ENCODE measurements around the gene FARP1.

The FARP1 gene

GRCh38 chr13:98213354-98213753 lies 70.5 kb downstream of the FARP1 start:
- DNase-seq (ENCODE audit: insufficient read length, low spot score): no peak

DNA sequence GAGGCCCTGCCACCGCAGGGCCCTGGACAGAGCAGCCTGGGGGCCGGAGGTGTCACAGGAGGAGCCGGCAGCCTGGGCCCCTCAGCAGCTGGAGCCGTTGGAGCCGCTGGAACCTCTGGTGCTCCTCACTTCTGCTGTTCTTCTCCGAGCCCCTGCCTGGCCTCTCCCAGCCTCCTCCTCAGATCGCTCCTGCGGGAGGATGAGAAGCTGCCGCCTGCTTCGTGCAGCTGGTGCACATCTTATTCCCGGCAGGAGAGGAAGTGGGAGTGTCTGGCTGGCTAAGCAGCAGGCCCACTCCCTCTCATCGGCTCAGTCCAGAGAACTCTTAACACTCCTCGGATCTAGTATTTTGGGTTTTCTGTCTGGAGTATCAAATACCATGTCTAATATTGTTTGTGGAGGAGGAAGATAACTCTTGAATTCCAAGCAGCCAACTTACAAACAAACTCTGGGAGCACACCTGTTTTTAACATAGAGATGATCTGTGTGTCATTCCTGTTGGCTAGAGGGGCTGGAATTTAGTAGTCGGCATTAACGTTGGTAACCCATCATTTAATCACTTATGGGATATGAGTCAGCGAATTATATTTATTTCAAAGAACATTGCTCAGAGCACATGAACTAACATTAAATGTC lies 71.2 kb downstream of the FARP1 start:
- FAIRE-seq: no peak
- no peak for DNase-seq (ENCODE audit: insufficient read length, low spot score)
- TF ChIP-seq, protein P1, sequence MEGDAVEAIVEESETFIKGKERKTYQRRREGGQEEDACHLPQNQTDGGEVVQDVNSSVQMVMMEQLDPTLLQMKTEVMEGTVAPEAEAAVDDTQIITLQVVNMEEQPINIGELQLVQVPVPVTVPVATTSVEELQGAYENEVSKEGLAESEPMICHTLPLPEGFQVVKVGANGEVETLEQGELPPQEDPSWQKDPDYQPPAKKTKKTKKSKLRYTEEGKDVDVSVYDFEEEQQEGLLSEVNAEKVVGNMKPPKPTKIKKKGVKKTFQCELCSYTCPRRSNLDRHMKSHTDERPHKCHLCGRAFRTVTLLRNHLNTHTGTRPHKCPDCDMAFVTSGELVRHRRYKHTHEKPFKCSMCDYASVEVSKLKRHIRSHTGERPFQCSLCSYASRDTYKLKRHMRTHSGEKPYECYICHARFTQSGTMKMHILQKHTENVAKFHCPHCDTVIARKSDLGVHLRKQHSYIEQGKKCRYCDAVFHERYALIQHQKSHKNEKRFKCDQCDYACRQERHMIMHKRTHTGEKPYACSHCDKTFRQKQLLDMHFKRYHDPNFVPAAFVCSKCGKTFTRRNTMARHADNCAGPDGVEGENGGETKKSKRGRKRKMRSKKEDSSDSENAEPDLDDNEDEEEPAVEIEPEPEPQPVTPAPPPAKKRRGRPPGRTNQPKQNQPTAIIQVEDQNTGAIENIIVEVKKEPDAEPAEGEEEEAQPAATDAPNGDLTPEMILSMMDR (IDR thresholded peaks at IDR 0.05; ENCODE audit: insufficient read depth, missing control alignments): no peak

More at GRCh38 chr13:98213354-98213753, 70.5 kb downstream of the FARP1 start:
- TF ChIP-seq, protein P1 (IDR thresholded peaks at IDR 0.05; ENCODE audit: insufficient read depth, missing control alignments): no peak
- FAIRE-seq: no peak

DNA sequence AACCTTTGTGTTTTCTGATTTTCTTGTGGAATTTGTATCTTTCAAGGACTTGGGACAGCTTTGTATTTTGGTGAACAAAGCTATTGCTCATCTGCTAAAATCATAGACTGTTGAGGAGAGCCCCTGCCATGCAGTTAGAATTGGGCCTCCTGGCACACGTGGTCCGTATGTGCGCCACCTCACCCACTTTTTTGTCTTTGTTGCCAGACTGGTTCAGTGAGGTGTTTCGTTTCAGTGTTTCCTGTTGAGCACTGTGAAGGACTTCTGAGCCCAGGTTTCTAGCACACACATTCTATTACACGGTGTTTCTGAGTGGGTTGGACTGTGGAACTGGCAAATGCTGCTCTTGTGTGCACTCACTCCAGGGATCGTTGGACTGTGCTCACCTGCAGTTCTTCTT lies 71.8 kb downstream of the FARP1 start:
- FAIRE-seq (no peak), DNase-seq (ENCODE audit: insufficient read length, low spot score) (no peak)
- TF ChIP-seq, protein P1 (IDR thresholded peaks at IDR 0.05; ENCODE audit: insufficient read depth, missing control alignments): no peak

DNA sequence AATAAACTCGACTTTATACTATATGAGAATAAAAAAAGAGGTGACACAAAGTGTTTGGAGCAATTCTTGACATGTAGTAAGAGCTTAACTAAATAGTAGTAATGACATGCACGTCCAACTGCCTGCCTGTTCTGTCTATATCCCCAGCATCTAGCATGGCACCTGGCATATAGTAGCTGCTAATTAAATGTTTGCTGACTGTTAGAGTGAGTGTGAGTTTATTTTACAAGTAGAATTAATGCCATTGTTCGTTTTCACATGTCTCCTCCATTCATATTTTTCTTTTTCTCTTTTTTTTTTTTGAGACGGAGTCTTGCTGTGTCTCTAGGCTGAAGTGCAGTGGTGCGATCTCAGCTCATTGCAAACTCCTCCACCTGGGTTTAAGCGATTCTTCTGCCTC lies 72.6 kb downstream of the FARP1 start:
- DNase-seq (ENCODE audit: insufficient read length, low spot score): no peak
- TF ChIP-seq, protein P1 (IDR thresholded peaks at IDR 0.05; ENCODE audit: insufficient read depth, missing control alignments): no peak
- no peak for FAIRE-seq

DNA sequence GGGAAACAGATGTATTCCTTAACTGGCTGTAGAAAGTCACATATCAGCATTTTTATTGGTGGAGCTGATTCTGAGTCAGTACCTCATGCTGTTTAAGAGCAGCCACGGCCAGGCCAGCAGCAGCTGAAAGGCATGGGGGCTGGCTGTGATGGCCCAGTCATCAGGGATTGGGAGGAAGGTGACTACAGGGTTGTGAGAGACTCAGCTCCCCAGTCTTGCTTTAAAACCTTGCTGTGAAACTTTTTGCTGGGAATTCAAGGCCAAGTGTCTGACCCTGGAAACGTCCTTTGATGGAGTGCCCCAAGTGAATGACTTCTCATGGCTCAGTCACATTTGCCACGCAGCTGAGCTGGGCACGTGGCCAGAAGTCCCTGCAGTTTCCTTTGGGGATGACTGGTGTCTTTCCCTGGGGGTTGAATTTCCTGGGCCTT lies 73.3 kb downstream of the FARP1 start:
- FAIRE-seq (no peak), DNase-seq (ENCODE audit: insufficient read length, low spot score) (no peak)
- TF ChIP-seq, protein P1 (IDR thresholded peaks at IDR 0.05; ENCODE audit: insufficient read depth, missing control alignments): no peak

DNA sequence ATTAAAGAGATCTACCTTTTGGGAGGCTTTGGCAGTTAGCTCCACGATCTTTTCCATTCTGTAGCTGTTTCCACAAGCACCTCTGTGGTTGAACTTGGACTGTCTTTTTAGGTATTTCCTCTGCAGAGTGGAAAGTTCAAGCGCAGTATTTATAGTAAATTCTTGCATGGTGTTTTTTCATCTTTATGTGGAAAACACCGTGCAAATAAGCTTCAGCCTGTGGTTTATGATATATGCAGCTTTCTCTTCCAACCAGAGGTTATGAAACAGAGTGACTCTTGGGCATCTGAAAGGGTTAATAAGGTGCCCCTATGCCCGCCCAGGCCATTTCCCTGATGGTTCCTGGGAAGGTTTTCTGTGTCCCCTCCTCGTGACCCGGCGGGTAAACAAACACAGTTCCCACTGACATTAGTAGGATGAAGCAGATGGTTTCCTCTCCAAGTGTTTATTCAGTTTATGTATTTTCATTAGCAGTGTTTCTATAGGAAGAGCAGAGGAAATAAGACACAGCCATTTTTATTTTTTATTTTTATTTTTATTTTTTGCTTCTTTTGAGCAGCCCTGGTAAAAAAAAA lies 73.9 kb downstream of the FARP1 start:
- no peak for FAIRE-seq
- no peak for DNase-seq (ENCODE audit: insufficient read length, low spot score)
- TF ChIP-seq, protein P1 (IDR thresholded peaks at IDR 0.05; ENCODE audit: insufficient read depth, missing control alignments): no peak

- no peak for FAIRE-seq
- TF ChIP-seq, protein P1 (IDR thresholded peaks at IDR 0.05; ENCODE audit: insufficient read depth, missing control alignments): no peak
- DNase-seq (ENCODE audit: insufficient read length, low spot score): no peak
These were observed 74.7 kb downstream of the FARP1 start for GRCh38 chr13:98217597-98217996.
